Thoracic aorta (tissue), 2 donors: ENCODE data around the gene ANO10. TPM values are rescaled to one million over a fixed set of nuclear protein-coding genes. Genes with fewer than 3 reads are reported as not detected.
A peak's percentile ranks its signal among the peaks of the same experiment; 100 is the strongest.

Source experiments
- ATAC-seq: fragments of 150-250 bp; one replicate; pipeline ENCODE4 v1.8.0; 2017; ENCODE audit warnings: low read depth; ENCODE audit not compliant: insufficient number of reproducible peaks, low FRiP score
- DNase-seq: peaks from one replicate; pipeline ENCODE4 v3.0.0-alpha.2; 2020; ENCODE audit warnings: low spot score
- H3K27ac ChIP-seq, 2 donors: fragments of 200-600 bp; sonication (generic); 1 replicate in 1 of 2; 2 replicates in 1 of 2; pipeline ENCODE4 v1.5.1; 2016; ENCODE audit warnings: mild to moderate bottlenecking in 2 of 2, moderate library complexity in 2 of 2
- H3K27me3 ChIP-seq: fragments of 200-600 bp; sonication (generic); replicated peaks from 2 replicates; pipeline ENCODE4 v1.6.0; 2016; ENCODE audit warnings: mild to moderate bottlenecking; ENCODE audit not compliant: insufficient read depth
- H3K36me3 ChIP-seq: fragments of 200-600 bp; sonication (generic); one replicate; pipeline ENCODE4 v1.5.1; 2016
- H3K4me1 ChIP-seq, 2 donors: fragments of 200-600 bp; sonication (generic); 1 replicate in 1 of 2; 2 replicates in 1 of 2; pipeline versions ENCODE4 v1.5.1 to v1.6.0; 2016; ENCODE audit warnings: low read depth in 2 of 2, mild to moderate bottlenecking in 1 of 2; ENCODE audit not compliant: control insufficient read depth in 1 of 2
- H3K4me3 ChIP-seq: fragments of 200-600 bp; sonication (generic); 2 replicates; pipeline ENCODE4 v1.5.1; 2016; ENCODE audit warnings: mild to moderate bottlenecking
- H3K9me3 ChIP-seq: fragments of 200-600 bp; sonication (generic); 2 replicates; pipeline ENCODE4 v1.5.1; 2016
- CTCF ChIP-seq: fragments of 200-600 bp; sonication (generic); IDR thresholded peaks from one replicate; pipeline ENCODE4 v1.5.1; 2019; ENCODE audit warnings: antibody characterized with exemption
- total RNA-seq, 2 donors: library from RNA; depleted of rRNA; stranded (reverse); fragments of >200 nt; gene quantifications; one replicate each; pipeline versions ENCODE4 v1.1.0 to v1.2.3, GENCODE V29; 2016

ANO10 gene
- total RNA-seq, 2 donors from 2014 or later: 22.4 to 23.2 TPM

GRCh38 chr3:43405888-43406642 is 215.7 kb downstream of the ANO10 start:
- TF ChIP-seq CTCF: no peak
- ATAC-seq: peak; percentile 69

GRCh38 chr3:43400781-43401730 is 220.8 kb downstream of the ANO10 start:
- H3K27ac ChIP-seq: no peak overlapping the region
- H3K9me3 ChIP-seq: no peaks in the 10 kb centered on the region
- no peak for DNase-seq
- no peaks in the 10 kb centered on the region for H3K36me3 ChIP-seq
- H3K4me1 ChIP-seq: peaks cover 0 to 11% of the 10 kb centered on the region in 2 donors
- no peak for TF ChIP-seq CTCF
- ATAC-seq: no peak
- H3K4me3 ChIP-seq: no peak overlapping the region
- H3K27me3 ChIP-seq: no peaks in the 10 kb centered on the region

More at GRCh38 chr3:43405888-43406642, 215.7 kb downstream of the ANO10 start:
- no peak for DNase-seq
- H3K4me3 ChIP-seq: no peak overlapping the region
- H3K27me3 ChIP-seq: no peaks in the 10 kb centered on the region
- H3K4me1 ChIP-seq: no peaks in the 10 kb centered on the region
- no peaks in the 10 kb centered on the region for H3K36me3 ChIP-seq
- H3K27ac ChIP-seq: peak overlapping the region in 1 of 2 donors; percentile 15
- no peaks in the 10 kb centered on the region for H3K9me3 ChIP-seq

- ATAC-seq: no peak
- H3K9me3 ChIP-seq: no peaks in the 10 kb centered on the region
Observed at GRCh38 chr3:43400167-43400566, 221.6 kb downstream of the ANO10 start.

GRCh38 chr3:43399034-43399433 is 222.8 kb downstream of the ANO10 start:
- H3K36me3 ChIP-seq: no peaks in the 10 kb centered on the region
- no peaks in the 10 kb centered on the region for H3K27me3 ChIP-seq
- no peaks in the 10 kb centered on the region for H3K9me3 ChIP-seq
- peaks cover 0 to 11% of the 10 kb centered on the region in 2 donors for H3K4me1 ChIP-seq
- no peak for TF ChIP-seq CTCF
- H3K27ac ChIP-seq: no peak overlapping the region
- ATAC-seq: no peak
- no peak overlapping the region for H3K4me3 ChIP-seq
- no peak for DNase-seq

More at GRCh38 chr3:43400167-43400566, 221.6 kb downstream of the ANO10 start:
- Histone ChIP-seq H3K36me3 (no peaks in the 10 kb centered on the region), H3K27me3 (no peaks in the 10 kb centered on the region), H3K4me3 (no peak overlapping the region), H3K4me1 (peaks cover 0 to 11% of the 10 kb centered on the region in 2 donors), H3K27ac (no peak overlapping the region)
- TF ChIP-seq CTCF: no peak
- no peak for DNase-seq

- H3K4me3 ChIP-seq: no peak overlapping the region
- no peak for DNase-seq
- ATAC-seq: no peak
- no peak for TF ChIP-seq CTCF
- H3K36me3 ChIP-seq: no peaks in the 10 kb centered on the region
- no peak overlapping the region for H3K27ac ChIP-seq
- peaks cover 9 to 18% of the 10 kb centered on the region in 2 donors for H3K4me1 ChIP-seq
- H3K9me3 ChIP-seq: no peaks in the 10 kb centered on the region
- no peaks in the 10 kb centered on the region for H3K27me3 ChIP-seq
Observed at GRCh38 chr3:43394041-43394554, 227.7 kb downstream of the ANO10 start.
